GM21619 (cell line): Measurements from ENCODE around the gene PTTG1IP.

Experiments used
- ATAC-seq: cut with Tn5 transposase; IDR thresholded peaks from one replicate; pipeline ENCODE4 v1.9.1; 2021; ENCODE audit not compliant: unreplicated experiment

The PTTG1IP gene

DNA sequence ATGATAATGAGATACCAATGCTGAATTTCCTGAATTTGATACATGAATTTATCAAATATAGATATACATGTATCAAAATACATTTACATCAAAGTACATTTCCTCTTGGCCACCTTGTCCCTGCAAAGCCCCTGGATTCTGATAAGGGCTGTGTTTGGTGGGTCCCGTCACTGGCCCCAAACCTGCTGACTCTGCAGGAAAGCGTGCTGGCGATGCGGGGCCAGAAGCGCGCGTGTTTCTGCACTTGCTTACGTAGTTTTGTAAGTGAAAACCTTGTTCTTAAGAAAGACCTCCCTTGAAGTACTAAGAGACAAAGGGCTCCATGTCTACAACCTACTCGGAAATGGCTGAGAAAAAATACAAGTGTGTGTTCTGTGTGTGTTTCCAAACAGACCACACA lies 36.2 kb upstream of the PTTG1IP start:
- no peak for ATAC-seq

DNA sequence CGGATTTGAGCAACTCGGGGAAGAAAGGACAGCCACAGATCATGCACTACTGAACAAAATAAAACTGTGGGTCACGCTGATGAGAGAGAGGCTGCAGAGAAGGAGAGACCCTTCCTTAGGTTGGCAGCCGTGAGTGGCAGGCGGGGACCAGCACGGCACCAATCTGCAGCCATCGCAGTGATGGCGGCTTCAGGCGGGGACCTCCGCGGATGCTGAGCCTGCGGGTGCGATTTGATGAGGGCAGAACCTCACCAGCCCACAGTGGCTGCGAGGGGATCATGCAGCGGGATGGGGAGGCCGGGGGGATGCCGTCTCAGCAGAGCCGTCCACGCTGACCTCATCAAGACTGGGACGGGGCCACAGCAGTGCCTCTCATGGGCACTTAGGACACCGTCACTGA lies 35.4 kb upstream of the PTTG1IP start:
- ATAC-seq, result no peak

DNA sequence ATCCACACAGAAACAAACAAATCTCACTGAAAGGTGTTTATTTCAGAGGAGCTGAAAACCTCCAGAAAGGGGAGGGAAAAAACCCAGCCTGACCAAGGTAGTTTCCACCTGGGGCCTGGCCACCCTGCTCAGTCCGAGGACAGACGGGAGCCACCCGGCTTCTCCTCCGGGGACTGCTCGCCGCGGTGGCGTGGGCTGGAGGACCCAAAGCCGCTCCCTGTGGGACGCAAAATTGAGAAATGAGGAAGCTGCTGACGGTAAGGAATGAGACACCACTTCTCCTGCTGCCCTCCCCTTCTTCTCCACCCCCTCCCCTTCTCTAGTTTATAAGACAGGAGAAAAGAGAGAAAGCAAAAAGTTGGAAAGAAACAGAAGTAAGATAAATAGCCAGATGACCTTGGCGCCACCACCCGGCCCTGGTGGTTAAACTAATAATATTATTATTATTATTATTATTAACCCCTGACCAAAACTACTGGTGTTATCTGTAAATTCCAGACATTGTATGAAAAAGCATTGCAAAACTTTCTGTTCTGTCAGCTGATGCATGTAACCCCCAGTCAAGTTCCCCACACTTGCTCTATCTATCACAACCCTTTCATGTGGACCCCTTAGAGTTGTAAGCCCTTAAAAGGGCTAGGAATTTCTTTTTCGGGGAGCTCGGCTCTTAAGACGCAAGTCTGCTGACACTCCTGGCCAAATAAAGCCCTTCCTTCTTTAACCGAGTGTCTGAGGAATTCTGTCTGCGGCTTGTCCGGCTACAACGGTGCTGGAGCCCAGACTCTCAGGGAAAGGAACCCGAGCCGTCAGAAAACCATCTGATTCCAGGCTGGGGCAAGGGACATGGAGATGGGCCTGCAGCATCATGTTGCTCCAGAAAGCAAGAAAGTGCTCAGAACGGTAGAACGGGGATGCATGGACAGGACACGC lies 34.7 kb upstream of the PTTG1IP start:
- ATAC-seq, result no peak

DNA sequence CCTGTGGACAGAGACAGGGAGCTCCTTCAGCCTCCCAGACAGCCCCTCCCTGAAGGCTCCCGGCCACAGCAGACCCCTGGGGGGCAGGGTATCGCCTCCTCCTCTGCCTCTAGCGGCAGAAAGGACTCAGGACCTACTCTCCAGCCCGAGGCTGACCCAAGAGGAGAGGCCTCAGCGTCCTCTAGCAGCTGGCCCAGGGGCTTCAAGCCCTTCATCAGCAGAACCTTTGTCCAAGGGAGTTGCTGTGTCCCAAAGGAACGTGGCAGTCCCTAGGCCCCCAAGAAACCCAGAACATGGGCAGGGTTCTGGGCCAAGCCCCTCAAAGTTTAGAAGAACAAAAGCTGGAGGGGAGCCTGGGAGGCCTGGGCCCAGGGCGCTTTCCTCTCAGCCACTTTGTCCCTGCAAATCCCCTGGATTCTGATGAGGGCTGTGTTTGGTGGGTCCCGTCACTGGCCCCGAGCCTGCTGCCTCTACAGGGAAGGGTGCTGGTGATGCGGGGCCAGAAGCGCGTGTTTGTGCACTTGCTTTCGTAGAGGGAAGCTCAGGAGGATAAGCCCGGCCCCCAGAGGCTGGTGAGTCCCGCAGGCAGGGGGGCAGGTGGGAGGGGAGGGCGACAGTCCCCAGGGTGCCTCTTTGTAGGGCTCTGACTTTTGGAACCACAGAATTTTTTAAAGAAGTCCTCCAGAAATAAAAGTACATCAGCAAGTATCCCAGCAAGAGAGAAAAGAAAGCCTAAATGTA lies 33.9 kb upstream of the PTTG1IP start:
- ATAC-seq, result no peak

DNA sequence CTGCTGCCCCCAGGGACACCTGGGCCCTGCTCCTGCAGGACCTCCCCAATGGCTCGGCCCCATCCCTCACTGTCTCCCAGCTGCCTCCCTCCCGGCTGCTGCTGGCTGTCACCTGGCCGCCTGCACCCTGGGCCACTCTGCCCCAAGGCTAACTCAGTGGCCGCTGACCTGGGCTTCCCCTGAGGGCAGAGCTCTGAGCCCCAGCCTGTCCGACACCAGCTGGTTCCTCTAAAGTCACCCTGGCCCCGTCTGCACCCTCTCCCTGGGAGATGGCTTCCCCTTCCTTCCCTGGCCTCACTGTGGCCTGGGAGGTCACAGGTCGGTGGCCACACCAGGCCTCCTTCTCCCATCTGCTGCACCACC lies 32.2 kb upstream of the PTTG1IP start:
- ATAC-seq, result no peak

DNA sequence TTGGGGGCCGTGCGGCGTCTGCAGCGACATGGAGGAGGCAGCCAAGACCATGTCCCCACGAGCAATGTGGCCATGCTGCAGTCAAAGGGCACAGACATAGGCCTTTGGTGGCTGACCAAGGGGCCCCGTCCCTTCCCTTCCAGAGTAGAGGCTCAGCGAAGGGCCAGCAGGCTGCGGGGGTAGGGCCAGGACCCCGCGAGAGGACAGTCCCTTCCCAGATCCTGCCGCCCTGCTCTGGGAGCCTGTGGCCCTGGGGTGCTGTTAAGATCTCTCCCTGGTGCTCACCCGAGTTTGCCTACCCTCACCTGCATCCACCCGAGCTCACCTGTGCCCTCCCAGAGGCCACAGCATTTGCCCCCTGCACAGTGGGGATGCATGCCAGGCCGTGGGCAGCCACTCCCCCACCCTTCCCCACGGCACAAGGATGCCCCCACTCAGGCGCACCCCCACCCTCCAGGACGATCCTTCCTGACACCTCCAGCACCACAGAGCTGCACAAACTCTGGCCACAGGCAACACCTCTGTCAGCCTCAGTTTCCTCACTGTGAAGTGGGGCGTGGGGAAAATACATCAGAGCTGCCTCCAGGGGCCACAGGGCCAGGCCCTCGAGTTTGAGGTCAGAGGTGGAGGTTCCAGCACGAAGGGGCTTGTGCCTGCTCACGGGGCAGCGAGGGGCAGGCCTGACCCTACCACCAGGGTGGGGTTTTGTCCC lies 31.7 kb upstream of the PTTG1IP start:
- no peak for ATAC-seq

DNA sequence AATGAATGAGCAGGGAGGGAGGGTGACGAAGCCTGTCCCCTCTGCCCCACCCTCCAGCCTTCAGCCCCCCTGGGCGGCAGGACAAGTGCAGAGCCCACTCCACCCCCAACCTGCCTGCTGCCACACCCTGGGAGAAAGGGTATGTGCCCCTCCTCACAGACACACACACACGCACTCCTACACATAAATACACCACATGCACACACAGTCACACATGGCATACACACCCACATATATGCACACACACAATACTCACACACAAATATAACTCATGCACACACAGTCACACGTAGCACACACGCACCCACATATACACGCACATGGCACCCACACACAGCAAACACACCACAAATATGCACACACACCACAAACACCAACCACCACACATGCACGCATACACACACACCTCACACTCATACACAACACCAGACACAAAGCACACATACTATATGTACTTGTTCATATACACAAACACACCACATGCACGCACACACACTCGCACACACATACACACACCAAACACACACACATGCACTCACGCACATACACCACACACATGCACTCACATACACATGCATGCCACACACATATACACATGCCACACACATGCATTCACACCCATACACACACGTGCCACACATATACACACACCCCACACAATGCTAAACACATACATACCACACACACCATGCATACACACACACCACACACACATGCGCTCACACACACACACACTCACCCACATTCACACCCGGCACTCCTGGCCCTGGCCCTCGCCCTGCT lies 30.8 kb upstream of the PTTG1IP start:
- ATAC-seq, result no peak

DNA sequence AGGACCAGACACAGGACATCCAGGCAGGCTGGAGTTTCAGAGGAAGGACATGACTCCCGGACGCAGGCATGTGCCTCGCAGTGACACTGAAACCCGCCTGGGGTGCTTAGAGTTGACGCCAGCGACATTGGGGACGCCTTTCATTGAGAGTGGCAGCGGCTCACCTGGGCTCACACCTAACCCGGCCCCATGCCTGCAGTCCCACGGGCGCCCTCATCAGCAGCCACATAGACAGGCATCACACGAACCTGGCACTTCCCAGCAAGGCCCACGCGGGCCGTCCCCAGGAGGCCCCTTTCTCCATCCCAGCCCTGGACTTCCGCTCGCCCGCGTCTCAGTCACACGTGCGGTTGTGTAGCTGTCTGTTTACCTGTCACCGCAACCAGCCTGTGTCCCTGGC lies 30.2 kb upstream of the PTTG1IP start:
- no peak for ATAC-seq

DNA sequence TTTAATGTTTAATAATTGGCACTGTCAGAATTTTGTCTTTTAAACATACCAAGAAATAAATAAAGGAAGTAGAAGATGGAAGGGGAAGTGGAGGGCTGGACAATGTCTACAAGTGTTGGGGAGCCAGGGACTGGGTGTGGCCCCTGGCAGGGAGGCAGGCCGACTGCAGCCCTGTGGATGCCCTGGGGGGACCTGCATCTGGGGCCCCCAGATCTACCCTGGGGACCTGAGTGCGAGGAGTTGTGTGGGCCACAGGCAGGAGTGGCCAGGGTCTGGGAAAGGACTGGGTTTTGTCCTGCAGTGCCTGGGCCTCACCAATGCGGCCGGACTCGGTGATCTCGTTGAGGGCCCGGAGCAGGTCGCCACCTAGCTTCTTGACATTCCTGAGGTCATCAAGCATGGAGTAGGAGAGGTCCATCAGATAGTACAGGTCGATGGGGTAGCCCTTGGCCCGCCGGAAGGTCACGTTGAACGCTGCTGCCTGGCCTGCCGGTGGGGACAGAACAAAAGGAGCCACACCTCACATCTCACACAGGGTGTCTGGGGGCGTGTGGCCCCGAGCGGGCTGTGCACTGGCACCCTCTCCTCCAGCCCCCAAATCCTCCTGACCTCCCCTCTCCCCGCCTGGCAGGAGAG lies 29.7 kb upstream of the PTTG1IP start:
- ATAC-seq, result no peak

DNA sequence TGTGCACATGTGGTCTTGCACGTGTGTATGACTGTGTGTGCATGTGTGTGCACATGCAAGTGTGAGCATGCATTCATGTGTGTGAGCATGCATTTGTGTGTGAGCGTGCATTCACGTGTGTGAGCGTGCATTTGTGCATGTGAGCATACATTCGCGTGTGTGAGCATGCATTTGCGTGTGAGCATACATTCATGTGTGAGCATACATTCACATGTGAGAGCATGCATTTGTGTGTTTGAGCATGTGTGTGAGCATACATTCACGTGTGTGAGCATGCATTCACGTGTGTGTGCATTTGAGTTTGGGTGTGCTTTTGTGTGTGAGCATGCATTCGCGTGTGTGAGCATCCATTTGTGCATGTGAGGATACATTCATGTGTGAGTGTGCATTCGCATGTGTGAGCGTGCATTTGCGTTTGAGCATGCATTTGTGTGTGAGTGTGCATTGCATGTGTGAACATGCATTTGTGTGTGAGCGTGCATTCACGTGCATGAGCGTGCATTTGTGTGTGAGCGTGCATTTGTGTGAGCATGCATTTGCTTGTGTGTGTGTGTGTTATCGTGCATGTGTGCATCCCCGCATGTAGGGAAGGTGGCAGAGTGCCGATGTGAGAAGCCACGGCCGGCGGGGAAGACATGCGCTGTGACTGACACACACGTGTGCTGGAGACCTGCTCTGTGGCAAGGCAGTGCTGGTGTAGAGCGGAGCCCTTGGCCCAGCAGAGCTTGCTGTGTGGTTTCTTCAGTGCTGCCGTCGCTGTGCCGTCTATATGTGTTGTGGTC lies 29.0 kb upstream of the PTTG1IP start:
- ATAC-seq, result no peak

DNA sequence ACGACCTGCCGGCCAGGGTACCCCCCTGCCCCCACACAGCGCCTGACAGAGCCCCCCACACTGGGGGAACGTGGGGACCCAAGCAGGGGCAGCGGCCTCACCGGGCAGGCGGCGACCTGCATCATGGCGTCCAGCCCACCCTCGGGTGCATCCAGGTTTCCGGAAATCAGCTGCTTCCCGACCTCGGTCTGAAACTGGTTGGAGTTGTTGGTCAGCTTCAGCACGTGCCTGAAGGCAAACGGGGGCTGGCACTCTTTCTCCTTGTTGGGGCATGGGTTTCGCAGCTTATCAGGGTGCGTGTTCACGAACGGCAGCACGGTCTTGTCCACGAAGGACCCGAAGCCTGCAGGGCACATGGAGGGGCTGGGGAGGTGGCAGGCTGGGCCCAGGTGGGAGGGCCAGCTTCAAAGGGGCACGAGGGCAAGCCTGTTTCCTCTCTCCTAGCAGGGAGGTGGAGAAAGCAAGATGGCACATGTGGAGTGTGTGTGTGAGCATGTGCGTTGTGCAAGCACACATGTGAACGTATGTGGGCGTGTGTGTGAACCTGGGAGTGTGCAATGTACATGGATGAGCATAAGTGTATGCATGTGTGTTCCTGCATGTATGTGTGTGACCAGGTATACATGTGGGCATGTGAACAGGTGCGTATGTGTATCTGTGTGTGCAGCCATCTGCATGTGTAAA lies 28.0 kb upstream of the PTTG1IP start:
- no peak for ATAC-seq

DNA sequence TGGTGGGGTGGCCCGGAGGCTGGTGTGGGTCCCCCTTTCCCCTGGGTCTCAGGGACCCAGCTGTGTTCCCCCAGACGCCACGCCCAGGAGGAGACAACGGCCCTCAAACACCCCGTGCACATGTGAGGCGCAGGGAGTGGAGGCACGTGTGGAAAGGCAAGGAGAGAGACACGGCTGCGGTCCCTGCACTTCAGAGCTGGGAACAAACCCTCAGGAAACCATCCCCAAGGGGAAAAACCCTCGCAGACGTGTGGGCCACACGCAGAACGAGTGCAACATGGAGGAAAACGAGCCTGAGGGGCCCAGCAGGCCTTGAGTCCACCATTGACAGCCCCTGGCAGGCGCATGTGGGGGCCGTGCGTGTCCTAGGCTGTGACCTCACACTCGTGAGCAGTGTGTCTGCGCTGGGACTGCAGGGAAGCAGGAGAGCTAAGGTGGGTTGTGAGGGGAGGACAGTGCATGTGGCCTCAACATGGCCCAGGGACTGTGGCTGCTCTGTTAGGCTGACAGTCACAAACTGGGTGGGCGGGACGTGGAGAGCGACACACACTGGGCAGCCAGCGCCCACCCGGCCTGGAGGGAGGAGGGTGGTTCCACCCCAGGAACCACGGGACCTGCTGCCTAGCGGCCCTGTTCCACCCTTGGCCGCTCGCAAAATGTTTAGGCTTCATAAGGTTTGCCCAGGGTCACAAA lies 27.2 kb upstream of the PTTG1IP start:
- ATAC-seq, result no peak

DNA sequence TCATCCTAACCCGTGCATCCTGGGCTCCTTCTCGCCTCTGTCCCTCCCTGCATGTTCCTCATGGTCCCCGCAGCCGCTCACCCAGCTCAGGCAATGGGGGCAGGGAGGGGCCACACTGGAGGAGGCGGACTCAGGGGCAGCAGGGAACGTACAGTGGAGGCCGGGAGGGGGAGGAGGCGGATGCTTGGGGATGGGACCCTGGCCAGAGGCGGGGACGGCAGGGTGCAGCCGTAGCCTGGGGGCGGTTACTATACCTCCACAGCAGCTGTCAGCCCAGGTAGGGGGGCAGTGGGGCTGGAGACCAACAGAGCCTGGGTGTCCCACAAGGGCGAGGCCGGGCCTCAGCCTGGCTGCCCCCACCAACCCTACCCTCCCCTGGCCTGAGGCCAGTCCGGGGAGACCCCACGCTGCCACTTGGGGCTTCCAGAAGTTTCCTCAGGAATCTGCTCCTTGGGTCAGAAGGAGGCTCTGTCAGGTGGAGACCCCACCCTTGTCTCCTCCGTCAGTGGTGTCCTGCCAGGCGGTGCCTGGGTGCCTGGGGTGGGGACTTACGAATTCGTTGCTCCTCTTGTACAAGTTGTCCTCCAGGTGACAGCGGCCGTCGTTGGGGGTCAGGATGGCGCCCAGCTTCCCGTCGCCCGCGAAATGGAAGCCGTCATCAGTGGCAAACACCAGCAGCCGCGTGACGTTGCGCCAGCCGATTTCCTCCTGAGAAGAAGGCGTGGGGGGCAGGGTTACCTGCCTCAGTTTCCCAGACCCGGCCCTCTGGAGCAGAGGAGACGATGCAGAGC lies 26.5 kb upstream of the PTTG1IP start:
- no peak for ATAC-seq

DNA sequence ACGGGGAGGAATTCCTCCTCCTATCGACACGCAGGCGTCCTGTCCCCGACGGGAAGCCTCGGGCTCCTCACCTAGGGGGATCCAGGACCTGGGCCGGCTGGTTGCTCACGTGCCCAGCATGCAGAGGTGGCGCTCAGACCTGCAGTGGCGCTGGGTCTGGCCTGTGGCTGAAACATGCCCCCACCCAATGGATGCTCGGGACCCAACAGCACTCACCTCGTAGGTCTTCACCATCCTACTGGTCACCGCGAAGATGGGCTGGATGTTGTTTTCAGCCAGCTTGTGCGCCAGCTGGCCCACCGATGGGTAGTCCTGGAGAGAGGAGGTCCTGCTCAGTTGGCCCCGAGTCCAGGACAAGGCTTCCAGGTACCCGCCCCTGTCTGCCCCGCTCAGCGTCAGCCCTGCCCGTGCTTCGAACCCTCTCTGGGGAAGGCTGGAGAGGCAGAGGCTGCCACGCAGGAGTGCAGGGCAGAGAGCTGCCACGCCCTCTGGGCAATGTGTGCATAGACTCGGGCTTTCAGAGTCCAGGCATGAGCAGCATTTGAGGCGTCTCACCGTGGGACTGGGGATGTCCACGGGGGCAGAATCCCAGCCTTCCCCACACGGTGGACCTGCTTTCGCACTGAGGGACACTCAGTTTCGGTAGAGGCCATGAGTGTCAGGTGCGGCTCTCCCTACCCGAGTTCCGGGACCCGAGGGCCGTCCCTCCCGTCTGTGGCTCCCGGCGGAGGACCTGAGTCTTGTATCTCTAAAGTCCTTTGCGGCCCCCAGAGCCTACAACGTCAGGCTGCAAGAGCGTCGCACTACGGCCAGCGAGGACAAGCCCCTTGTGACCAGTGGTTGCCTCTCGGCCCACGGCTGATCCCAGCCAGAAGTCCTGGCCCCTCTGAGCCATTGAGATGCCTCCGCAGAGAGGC lies 25.6 kb upstream of the PTTG1IP start:
- ATAC-seq, result no peak

DNA sequence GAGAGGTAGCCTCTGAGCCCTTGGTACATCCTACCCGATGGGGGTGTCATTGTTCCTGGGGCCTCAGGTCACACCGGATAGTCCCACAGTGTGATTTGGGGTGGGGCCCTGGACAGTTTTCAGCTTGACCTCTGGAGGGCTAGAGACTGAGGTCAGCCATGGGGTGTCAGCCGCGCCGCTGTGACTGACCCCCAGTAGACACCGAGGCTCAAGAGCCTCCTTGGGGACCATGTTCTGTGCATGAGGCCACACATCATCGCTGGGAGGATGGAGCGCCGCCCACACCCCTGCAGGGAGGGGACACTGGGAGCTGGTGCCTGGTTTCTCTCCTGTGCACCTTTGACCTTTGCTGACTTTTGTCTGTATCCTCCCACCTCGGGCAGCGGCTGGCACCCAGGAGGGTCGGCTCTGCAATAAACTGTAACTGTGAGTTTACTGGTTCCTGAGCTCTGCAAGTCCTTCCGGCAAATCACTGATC lies 24.6 kb upstream of the PTTG1IP start:
- ATAC-seq, result no peak

DNA sequence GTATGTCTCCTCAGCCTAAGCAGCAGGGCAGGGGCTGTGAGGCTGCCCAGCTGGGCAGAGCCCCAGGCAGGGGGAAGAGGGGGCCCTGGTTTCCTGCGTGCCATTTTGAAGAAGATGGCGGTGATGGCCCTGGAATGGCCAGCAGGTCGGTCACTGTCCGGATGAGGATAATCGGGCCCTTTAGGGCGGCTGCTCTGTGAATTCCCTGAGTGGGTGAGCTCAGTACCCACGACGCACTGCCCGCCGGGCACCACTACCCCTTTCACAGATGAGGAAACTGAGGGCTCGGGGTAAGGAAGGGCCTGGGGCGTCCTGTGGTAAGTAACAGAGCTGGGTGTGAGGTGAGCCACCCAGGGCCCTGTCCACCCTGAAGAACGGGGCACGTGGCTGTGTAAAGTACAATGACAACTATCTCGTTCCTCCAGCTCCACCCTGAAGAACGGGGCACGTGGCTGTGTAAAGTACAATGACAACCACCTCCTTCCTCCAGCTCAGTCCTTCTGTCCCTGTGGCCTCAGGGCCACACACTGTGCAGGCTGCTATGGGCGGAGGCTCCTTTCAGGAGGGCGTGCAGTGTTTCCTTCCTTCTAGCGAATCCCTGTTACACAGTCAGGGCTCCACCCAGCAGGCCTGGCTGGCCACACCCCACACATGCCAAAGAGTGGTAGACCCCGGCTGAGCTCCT lies 24.0 kb upstream of the PTTG1IP start:
- ATAC-seq, result no peak
